HG02852 (cell line): ENCODE data around the gene TRAFD1.
A peak's percentile ranks its signal among the peaks of the same experiment; 100 is the strongest.
"Not testable (repeated sequence)": the region's sequence is repeated elsewhere in the genome, so short reads cannot be mapped to it uniquely, and the experiment has no call there.

Experiments used
- ATAC-seq: cut with Tn5 transposase; IDR thresholded peaks from one replicate; pipeline ENCODE4 v1.9.1; 2021; ENCODE audit warnings: mild to moderate bottlenecking, moderate library complexity; ENCODE audit not compliant: unreplicated experiment

Gene TRAFD1, protein sequence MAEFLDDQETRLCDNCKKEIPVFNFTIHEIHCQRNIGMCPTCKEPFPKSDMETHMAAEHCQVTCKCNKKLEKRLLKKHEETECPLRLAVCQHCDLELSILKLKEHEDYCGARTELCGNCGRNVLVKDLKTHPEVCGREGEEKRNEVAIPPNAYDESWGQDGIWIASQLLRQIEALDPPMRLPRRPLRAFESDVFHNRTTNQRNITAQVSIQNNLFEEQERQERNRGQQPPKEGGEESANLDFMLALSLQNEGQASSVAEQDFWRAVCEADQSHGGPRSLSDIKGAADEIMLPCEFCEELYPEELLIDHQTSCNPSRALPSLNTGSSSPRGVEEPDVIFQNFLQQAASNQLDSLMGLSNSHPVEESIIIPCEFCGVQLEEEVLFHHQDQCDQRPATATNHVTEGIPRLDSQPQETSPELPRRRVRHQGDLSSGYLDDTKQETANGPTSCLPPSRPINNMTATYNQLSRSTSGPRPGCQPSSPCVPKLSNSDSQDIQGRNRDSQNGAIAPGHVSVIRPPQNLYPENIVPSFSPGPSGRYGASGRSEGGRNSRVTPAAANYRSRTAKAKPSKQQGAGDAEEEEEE

DNA sequence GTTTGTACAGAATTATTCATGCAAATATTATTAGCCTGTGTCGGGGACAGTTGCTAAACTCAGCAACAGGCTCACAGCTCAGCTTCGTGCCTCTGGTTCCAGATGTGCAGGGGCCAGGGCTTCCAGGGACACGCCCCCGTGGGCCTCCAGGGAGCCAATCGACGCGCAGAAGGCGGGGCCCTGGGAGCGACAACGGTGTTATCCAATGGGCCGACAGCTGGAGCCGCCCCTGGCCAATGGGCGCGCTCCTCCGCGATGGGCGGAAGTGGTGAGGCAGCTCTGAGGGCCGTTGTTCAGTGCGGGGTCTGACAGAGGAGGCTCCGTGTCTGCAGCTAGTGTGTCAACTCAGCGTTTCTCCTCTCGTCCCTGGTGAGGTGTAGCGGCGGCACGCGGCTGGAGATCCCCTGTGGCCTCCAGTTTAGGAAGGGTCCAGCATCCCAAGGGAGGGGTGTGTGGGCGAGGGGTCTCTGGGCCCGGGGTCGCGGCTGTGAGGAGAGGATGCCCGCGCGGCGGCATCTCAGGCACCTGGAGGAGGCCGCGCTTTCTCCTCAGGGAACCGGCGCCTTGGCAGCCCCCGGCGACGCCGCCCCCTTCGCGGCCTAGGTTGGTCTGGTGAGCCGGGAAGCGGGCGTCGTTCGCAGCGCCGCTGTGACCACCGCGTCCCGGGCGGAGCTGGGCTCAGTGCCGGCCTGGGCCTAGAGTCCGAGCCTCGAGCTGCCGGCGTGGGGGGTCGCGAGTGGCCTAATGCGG is at the start of gene TRAFD1:
Gene TRAFD1 (plus strand): TSS at position 311 of the 750 bp plus-strand sequence. CDS start 4,963 bp downstream, outside the sequence.
- ATAC-seq: peak; percentile 96

DNA sequence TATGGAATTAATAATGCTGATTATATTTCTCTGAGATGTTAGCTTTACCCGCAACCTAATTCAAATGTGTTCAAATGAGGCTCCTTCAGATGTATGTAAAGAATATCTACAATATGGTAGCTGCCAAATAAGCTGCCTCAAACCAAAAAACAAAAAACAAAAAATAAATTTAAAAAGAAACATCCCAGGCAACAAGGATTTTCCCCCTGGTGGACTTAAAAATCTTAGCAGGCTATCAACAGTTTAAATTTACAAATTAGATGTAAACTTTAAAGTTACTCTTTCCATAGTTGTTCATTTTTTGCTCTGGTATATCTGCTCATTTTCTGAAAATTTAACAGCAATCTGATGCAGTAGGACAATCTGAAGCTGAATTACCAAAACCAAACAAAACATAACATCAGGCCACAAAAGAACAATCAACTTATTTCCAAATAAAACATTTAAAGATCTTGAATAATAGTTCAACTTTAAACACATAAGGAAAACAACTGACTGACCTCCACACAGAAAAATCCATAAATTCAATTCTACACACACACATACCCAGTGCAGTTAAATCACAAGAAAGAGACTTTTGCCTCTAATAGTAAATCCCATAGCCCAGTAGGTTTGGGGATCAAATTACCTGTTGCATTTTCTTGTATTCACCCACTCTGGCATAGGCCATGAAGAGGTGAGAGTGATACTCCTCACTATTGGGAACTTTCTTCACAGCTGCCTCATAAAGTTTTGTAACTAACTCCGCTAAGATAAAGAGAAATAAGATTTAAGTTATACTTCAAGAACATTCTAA is 38.1 kb upstream of the TRAFD1 start:
- no peak for ATAC-seq

DNA sequence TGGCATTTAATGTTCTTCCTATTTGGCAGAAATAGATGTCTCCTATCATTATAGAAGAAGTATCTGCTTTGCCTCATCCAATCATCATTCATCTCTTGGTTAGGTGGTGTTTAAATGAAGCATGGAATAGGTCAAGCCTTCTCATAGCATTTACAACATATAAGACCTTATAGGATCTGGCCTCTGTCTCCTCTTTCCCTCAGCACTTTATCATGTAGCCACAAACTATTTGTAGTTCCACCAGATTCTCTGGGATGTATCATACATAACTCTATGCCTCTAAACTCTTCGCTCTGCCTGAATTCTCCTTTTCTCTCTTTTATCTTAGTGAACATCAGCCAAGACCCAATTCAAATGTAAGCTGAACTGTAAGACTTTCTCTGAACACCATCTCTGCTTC is 37.5 kb upstream of the TRAFD1 start:
- no peak for ATAC-seq

DNA sequence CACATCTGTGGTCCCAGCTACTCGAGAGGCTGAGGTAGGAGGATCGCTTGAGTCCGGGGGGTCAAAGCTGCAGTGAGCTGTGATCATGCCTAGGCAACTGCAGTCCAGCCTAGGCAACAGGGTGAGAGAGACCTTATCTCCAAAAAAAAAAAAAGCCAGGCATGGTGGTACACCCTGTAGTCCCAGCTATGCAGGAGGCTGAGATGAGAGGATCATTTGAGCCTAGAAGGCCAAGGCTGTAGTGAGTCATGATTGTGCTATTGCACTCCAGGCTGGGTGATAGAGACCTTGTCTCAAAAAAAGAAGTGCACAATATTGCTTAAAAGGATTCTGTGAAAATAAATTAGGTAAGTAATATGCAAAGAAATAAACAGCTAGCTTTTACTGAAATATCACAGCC is 33.8 kb upstream of the TRAFD1 start:
- ATAC-seq: no peak

DNA sequence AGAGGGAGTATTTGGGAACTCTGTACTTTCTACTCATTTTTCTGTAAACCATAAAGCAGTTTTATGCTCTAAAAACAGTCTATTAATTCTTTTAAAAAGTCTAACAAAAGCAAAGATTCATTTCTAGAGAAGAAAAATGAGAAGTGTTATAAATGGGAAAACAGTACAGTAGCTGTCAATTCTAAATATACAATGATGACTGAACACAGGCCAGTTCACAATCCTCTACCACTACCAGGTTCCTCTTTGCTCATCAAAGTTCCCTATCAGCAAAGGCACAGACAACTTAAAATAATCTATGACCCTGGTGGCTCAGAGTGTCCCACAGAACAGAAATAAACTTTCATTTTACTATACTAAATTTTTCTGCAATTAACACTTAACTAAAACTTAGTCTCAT is 29.3 kb upstream of the TRAFD1 start:
- peak; percentile 91 for ATAC-seq

DNA sequence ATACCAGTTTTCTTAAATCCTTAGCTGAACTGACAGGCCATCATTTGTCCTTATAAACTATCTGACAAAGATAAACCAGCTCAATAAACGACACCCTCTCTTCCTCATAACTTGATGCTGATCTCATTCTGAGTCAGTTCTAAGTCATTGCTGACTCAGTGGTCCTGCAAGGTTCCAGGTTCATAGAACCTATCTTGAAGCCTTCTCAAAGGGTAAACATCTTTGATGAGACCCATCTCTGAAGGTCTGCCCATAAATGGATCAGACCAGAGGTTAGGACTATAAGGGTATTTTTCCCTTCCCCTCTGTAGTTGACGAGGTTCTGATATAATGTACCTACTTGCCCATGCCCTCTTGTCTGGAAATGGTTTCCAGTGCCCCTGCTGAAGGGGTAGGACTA is 28.7 kb upstream of the TRAFD1 start:
- peak; percentile 31 for ATAC-seq

DNA sequence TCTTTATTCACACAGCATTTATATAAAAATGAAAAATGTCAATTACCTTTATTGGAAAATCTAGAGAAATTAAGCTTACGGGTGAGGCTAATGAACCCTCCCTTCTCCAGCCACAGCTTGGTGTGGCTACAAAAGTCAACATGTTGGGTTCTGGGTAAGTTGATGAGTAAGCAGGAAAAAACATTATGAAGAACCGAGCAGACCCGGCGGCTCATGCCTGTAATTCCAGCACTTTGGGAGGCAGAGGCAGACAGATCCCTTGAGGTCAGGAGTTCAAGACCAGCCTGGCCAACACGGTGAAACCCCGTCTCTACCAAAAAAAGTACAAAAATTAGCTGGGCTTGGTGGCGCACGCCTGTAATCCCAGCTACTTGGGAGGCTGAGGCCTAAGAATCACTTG is 27.7 kb upstream of the TRAFD1 start:
- no peak for ATAC-seq

DNA sequence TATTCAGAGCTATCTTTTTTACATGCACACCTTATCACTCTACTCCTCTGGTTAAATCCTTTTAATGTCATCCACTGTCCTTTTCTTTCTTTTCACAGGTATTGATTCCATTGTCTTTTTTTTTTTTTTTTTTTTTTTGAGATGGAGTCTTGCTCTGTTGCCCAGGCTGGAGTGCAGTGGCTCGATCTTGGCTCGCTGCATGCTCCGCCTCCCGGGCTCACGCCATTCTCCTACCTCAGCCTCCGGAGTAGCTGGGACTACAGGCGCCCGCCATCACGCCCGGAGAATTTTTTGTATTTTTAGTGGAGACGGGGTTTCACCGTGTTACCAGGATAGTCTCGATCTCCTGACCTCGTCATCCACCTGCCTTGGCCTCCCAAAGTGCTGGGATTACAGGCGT is 24.9 kb upstream of the TRAFD1 start:
- not testable (repeated sequence) for ATAC-seq

DNA sequence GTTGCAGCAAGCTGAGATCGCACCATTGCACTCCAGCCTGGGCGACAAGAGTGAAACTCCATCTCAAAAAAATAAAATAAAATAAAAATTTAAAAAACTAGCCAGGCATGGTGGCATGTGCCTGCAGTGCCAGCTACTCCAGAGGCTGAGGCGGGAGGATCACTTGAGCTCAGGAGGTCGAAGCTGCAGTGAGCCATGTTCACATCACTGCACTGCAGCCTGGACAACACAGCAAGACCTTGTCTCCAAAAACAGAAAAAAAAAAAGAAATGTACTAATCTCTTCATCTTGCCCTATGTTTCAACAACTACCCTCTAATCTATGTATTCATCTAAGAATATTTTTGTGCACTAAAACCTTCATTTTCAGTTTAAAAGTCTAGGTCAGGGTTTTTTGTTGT is 23.2 kb upstream of the TRAFD1 start:
- no peak for ATAC-seq

DNA sequence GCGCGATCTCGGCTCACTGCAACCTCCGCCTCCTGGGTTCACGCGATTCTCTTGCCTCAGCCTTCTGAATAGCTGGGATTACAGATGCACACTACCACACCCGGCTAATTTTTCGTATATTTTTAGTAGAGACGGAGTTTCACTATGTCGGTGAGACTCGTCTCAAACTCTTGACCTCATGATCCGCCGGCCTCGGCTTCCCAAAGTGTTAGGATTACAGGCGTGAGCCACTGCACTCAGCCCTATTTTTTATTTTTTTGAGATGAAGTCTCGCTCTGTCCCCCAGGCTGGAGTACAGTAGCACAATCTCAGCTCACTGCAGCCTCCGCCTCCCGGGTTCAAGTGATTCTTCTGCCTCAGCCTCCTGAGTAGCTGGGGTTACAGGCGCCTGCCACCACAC is 22.6 kb upstream of the TRAFD1 start:
- not testable (repeated sequence) for ATAC-seq

DNA sequence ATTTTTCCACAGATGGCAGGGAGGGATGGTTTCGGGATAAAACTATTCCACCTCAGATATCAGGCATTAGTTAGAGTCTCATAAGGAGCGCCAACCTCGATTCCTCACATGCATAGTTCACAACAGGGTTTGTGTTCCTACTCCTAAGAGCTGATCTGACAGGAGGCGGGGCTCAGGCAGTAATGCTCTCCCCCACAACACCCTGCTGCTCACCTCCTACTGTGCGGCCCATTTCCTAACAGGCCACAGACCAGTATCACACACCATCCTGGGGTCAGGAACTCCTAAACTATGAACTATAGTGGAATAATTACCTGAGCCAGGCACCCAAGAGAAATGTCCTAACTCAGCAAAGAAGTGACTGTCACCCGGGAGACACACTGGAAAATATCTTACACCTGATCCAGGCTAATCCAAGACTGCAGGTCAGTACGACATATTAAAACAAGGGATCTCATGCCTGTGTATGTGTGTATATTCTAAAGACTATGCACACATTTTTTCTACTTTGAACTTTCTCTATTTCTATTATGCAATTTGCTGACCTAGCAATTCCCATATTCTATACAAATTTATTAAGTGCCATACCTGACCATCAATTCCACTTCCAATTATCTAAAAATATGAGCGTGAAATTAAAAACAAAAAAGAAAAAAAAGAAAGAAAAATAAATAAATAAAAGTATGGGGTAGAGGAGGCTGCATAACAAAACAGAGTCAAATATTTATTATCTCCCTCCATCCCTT is 21.4 kb upstream of the TRAFD1 start:
- no peak for ATAC-seq

DNA sequence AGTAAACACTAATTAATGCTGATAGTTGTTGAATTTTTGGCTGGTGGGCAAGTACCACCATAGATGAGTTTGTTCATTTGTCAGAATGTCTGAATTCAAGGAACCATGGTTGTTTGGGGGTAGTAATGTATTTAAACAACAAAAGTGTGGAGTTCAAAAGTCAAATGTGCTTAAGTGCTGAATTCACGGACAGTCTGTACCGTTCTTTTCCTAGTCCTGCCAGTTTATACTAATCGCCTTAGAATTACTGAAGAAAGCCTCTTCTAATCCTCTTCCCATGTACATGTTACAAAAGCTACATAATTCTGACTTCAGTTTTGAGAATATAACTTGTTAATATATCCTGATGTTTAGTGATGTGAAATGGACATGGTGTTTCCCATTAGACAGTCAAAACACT is 19.5 kb upstream of the TRAFD1 start:
- ATAC-seq: no peak

DNA sequence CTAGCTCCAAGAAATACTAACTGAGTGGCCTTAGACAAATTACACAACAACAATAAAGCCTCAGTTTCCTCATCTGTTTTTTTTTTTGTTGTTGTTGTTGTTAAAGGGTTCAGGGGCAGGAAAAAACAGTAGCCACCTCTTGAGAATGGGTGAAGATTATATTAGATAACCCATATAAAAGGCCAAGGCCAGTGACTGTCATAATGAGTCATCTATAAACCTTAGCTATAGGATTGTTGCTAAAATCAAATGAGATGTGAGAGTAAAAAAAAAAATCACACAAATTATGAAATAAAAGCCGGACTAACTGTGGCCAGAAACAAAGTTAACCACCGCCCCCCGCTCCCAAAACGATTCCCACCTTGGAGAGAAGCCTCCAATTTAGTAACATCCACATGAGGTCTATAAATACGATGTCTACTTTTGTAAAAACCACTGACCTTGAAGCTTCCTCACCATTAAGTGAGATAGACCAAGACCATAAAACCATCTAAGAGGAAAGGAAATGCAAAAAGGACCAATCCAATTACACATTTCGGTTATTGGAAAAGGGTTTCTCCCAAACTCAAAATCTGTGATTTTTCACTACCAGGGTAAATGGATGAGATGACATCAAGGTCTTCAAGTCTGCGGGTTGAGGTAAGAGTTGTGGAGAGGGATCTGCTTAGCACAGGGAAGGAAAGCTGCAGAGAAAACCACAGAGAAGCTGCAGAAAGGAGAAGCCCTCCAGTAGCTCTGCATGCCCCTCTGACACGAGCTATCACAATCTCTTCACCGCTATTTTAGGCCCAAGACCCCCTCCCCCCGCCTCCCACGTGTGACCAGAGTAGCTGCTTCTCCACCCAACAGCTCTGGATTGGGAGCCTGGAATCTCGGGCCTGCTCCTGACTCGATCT is 17.8 kb upstream of the TRAFD1 start:
- no peak for ATAC-seq

DNA sequence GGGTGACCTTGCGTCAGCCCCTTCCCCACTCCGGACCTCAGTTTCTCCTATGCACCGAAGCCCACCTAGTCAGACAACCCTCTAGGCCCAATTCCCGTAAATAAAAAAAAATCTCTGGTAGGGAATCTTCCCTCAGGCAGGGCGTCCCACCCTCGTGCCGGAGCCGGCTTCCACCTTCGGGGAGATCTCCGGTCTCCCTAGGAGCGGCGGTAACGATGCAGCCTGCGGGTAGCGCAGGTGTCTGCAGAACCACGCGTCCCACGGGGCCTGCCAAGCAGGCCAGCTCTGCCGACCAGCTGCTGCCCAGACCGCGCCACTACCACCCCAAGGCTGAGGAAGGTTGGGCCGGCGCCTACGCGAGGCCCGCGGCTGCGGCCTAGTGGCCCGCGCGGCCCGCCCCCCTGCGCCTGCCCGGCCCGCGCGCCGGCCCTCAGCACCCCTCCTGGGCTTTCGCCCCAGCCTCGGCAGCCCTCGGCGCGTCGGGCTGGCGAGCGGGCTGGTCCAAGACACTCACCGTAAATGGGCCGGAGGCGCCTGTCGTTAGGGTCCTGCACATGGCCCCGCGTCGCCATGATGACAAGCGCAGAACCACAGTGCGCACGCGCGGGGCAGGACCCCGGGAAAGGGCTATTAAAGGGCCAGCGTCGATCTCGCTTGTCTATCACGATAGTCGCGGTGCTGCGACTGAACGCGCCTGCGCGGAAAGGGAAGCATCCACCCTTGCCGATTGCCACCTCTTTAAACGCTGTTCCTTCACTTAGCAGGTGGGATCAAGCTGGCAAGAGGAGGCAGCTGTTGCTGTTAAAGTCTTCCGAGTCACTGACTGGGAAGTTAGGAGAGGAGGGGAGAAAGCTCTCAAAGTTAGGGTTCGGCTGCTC is 16.9 kb upstream of the TRAFD1 start, which contains the start of gene NAA25:
Gene NAA25 (minus strand): TSS at position 582 of the 878 bp plus-strand sequence. CDS start 10 bp downstream, at position 572.
- no peak for ATAC-seq

DNA sequence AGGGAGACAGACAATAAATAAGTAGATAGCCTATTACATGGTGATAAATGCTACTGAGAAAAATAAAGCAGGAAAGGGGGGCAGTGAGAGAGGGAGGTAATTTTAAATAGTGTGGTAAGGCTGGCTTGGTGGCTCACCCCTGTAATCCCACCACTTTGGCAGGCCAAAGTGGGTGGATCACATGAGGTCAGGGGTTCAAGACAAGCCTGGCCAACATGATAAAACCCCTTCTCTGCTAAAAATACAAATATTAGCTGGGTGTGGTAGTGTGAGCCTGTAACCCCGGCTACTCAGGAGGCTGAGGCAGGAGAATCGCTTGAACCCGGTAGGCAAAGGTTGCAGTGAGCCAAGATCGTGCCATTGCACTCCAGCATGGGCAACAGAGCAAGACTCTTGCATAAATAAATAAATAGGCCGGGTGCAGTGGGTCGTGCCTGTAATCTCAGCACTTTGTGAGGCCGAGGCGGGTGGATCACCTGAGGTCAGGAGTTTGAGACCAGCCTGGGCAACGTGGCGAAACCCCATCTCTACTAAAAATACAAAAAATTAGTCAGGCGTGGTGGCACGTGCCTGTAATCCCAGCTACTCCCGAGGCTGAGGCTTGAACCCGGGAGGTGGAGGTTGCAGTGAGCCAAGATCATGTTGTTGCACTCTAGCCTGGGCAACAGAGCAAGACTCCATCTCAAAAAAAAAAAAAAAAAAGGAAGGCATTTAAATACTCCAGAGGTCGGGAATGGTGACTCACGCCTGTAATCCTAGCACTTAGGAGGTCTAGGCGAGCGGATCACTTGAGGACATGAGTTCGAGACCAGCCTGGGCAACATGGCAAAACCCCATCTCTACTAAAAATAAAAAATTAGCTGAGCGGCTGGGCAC is 14.3 kb upstream of the TRAFD1 start:
- not testable (repeated sequence) for ATAC-seq

DNA sequence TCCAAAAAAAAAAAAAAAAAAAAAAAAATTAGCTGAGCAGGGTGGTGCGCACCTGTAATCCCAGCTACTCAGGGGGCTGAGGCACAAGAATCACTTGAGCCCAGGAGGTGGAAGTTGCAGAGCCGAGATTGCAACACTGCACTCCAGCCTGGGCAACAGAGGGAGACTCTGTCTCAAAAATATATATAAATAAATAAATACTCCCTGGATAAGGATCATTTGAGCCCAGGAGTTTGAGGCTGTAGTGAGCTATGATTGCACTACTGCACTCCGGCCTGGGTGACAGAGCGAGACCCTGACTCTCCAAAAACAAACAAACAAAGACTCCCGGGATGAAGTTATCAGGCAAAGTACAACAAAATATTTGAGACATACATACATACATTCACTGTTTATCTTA is 13.4 kb upstream of the TRAFD1 start:
- ATAC-seq: no peak

DNA sequence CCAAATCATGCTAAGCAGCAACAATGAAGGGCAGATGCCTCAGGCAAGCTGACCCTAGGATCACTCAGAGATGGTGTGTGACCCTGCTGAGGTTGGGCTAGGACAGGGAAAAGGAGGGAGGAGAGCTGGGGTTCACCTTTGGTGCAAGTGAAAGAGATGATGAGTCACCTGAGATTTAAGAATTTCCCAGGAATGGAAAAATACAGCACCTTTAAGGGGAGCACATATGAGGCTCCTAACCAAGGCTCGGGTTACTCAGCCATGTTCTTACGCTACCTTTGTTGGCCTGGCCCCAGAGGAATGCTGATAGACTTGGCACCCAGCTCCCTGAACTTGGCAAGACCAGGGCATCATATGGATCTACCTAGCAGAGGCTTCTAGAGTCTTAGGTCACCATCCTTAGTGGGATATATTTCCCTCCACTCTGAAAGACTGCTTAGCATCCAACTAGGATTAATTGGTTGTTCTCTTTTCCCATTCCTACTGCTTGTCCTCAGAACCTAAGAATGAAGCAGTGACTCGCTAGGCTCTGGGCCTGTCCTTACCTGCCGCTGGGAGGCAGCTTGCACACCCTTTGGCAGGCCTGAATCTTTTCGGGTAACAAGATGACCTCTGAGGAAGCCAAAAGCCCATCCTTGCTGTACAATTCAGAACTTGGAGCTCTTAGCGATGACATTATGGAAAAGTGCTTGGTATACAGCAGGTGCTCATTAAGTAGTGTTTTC is 12.8 kb upstream of the TRAFD1 start:
- no peak for ATAC-seq
